Activated naive CD4-positive, alpha-beta T cell treated with anti-CD3 and anti-CD28 coated beads, Interleukin-2, amount 50 U/mL, for 16 hours (primary cell): ENCODE data around the gene TICAM1.
"Not testable (repeated sequence)": the region's sequence is repeated elsewhere in the genome, so short reads cannot be mapped to it uniquely, and the experiment has no call there.

Experiments
- DNase-seq: peaks from one replicate; pipeline ENCODE4 v3.0.0-alpha.2; 2020

TICAM1 gene

DNA sequence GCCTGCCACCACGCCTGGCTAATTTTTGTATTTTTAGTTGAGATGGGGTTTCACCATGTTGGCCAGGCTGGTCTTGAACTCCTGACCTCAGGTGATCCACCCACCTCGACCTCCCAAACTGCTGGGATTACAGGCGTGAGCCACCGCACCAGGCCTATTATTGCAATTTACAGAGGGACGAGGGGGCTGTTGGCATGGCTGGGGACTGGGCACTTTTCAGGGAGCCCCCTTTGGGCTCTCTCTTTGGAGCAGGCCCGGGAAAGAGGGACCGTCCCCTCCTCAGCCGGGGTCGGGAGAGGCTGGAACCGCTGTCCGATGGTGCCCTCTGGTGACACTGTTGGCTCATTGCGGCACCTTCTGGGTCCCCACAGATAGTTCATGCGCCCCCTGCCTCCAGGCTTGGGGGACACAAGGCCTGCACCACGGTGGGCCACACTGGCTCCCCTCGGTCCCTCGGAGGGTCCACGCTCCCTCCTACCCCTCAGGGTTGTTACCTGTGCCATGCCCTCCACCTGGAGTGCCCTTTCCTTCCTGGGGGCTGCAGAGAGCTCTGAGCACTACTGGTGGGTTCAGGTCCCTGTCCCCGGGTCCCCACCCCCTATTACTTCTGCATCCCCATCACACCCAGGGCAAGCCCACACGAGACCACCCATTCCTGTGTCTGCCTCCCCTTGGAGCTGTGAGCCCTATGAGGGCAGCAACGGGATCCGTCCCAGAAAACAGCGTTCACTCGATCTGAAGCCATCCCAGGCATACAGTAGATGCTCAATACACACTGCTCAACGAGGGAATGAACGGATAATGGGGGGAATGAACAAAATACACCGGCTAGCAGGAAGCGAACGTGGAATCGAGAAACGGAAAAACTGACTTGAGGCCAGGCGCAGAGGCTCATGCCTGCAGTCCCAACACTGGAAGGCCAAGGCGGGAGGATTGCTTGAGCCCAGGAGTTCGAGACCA is 27.5 kb downstream of the TICAM1 start:
- peak; percentile 70 for DNase-seq

DNA sequence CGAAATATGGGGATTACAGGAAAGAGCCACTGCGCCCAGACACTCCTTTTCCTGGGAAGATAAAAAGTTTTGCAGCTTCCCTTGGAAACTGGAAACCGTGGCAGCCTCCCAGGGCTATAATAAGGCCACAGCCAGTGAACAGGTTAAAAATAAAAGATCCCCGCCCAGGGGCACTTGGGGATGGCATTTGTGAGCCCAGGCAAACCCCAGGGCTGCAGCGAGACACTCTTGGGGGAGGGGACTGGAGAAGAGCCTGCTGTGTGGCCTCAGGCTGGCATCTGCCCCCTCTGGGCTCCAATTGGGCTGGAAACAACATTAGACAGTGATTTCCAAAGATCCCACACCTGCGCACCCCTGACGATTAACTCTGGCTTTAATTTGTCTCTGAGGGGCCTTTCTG is 28.8 kb downstream of the TICAM1 start:
- no peak for DNase-seq

DNA sequence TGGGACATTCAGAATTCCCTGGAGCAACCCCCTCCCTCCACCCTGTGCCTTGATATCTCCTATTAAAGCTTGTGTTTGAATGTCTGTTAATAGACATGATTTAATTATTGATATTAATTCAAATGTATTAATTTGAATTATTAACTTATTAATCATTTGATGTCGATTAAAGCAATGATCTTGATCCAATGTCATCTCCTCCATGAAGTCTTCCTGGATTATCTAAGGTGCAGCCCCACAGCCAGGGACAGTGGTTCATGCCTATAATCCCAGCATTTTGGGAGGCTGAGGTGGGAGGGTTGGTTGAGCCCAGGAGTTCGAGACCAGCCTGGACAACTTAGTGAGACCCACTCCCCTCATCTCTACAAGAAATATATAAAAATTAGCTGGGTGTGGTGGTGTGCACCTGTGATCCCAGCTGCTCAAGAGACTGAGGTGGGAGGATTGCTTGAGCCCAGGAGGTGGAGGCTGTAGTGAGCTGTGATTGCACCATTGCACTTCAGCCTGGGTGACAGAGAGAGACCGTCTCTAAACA is 30.4 kb downstream of the TICAM1 start:
- no peak for DNase-seq

DNA sequence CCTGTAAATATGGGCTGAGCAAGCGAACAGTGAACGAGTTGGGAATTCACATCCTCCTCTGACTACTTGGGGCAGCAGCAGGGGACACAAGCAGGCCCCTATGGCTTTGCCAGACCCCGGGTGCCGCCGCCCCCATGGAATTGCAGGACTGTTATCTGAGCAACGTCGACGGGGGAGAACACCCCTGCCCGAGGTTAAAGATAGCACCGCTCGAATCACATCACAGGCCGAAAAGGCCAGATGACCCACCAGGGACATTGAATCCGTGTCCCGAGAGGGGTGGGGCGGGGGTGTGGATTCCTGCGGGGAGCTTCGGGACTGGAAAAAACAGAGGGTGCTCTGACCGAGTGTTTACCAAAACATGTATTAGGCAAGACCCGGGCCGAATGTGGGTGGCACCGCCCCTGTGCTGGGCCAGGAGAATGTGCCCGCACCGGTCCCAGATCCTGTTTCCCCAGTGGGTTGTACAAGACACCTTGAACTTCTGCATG is 30.9 kb downstream of the TICAM1 start:
- DNase-seq = no peak

DNA sequence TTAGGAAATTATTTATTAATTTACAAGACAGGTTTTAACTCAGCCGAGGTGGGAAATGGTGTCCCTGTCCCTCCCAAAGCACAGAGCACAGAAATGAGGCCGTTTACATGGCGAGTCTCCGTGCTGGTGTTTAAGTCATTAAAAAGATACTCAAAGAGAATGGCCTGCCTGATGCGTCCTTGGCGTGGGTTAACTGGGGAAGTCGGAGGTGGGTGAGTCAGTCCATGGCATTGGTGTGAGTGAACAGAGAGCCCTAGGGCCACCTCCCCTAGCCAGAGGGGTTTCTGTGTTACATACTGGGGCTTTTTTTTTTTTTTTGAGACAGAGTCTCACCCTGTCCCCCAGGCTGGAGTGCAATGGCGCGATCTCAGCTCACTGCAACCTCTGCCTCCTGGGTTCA is 36.1 kb downstream of the TICAM1 start:
- DNase-seq = no peak

DNA sequence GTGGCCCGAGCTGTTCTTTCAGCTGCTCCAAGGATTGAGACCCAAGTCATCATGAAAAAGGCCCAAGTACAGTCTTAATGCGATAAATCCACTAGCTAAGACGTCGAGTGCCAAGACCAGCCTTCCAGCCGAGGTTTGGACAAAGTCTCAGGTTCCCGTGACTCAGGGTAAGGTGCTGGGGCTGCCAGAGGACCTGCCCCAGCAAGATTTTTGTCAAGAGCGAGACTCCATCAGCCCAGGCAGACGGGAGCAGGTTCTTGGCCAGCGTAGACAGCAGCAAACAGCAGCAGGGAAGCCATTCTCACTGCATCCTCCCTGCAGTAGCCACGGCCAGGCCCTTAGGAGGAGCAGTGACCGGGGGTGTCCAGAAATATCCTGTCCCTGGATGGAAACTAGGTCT is 36.5 kb downstream of the TICAM1 start:
- DNase-seq = no peak

DNA sequence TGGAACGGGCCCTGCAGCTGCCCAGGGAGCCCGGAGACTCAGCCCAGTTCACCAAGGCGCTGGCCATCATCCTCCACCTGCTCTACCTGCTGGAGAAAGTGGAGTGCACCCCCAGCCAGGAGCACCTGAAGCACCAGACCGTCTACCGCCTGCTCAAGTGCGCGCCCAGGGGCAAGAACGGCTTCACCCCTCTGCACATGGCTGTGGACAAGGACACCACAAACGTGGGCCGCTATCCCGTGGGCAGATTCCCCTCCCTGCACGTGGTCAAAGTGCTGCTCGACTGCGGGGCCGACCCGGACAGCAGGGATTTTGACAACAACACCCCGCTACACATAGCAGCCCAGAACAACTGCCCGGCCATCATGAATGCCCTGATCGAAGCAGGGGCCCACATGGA is 38.2 kb downstream of the TICAM1 start:
- not testable (repeated sequence) for DNase-seq

DNA sequence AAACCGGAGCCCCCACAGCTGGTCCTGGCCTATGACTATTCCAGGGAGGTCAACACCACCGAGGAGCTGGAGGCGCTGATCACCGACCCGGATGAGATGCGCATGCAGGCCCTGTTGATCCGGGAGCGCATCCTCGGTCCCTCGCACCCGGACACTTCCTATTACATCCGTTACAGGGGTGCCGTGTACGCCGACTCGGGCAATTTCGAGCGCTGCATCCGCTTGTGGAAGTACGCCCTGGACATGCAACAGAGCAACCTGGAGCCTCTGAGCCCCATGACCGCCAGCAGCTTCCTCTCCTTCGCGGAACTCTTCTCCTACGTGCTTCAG is 38.7 kb downstream of the TICAM1 start:
- not testable (repeated sequence) for DNase-seq

DNA sequence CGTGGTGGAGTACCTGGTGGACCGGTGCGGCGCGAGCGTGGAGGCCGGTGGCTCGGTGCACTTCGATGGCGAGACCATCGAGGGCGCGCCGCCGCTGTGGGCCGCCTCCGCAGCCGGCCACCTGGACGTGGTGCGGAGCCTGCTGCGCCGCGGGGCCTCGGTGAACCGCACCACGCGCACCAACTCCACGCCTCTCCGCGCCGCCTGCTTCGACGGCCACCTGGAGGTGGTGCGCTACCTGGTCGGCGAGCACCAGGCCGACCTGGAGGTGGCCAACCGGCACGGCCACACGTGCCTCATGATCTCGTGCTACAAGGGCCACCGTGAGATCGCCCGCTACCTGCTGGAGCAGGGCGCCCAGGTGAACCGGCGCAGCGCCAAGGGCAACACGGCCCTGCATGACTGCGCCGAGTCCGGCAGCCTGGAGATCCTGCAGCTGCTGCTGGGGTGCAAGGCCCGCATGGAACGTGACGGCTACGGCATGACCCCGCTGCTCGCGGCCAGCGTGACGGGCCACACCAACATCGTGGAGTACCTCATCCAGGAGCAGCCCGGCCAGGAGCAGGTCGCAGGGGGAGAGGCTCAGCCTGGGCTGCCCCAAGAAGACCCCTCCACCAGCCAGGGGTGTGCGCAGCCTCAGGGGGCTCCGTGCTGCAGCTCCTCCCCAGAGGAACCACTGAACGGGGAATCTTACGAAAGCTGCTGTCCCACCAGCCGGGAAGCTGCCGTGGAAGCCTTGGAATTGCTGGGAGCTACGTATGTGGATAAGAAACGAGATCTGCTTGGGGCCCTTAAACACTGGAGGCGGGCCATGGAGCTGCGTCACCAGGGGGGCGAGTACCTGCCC is 39.3 kb downstream of the TICAM1 start:
- peak; percentile 29 for DNase-seq

DNA sequence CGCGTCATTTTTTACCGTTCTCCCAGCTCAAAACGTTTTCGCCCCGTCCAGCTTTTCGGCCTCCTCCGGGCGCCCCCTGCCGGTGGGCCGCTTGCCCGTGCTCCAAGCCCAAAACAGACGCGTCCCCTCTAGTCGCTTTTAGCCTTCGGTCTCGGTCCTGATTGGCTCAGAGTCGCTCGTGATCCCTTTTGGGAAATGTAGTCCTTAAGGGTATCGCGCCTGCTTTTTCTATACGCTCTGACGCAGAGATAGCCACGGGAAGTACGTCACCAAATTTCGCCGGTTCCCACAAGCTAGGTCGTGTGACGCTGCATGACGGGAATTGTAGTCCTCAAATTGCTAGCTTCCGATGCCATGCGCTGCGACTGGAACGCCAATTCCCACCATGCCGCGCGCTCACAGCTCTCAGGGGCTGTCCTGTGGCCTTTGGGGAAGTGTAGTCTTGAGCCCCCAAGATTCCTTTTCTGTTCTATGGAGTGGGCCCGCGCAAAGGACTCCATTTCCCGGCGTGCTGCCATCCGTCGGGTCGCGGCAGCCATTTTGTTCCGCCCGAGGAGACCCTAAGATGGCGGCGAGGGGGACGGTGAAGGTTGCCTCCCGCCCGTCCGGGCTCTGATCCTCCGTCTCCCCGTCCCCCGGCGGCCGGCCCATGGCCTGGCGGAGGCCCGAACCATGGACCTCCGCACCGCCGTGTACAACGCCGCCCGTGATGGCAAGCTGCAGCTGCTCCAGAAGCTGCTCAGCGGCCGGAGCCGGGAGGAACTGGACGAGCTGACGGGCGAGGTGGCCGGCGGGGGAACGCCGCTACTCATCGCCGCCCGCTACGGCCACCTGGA is 40.1 kb downstream of the TICAM1 start, which contains the start of gene FEM1A:
Gene FEM1A, plus strand, starts transcription at position 552 of the 836 bp plus-strand sequence. Its CDS starts 121 bp downstream, at position 673.
- peak; percentile 98 for DNase-seq

DNA sequence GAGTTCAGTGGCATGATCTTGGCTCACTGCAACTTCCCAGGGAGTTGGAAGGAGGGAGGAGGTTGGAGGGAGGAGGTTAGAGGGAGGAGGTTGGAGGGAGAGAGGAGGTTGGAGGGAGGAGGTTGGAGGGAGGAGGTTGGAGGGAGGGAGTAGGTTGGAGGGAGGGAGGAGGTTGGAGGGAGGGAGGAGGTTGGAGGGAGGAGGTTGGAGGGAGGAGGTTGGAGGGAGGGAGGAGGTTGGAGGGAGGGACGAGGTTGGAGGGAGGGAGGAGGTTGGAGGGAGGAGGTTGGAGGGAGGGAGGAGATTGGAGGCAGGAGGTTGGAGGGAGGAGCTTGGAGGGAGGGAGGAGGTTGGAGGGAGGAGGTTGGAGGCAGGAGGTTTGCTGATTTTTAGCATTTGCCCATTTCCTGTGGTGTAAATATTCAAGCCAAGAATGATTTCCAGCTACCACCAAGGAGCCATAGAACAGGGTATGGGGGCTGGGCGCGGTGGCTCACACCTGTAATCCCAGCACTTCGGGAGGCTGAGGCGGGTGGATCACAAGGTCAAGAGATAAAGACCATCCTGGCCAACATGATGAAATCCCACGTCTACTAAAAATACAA is 45.0 kb downstream of the TICAM1 start:
- not testable (repeated sequence) for DNase-seq

DNA sequence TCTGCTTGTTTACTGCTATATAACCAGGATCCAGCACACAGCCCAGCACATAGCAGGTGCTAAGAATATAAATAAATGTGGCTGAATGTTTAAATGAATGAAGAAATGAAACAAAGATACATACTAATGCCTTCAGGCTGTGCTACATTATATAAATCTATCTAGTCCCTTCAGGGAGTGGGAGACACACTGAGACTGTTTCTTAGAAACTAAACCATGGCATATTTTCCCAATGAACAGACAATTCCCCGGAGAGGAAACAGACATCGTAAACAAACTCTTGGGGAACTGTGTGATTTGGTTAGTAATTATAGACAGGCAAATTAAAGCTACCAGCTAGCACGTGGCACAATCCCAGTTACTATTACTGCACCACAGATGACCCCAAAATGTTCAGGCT is 49.7 kb downstream of the TICAM1 start:
- DNase-seq = no peak

DNA sequence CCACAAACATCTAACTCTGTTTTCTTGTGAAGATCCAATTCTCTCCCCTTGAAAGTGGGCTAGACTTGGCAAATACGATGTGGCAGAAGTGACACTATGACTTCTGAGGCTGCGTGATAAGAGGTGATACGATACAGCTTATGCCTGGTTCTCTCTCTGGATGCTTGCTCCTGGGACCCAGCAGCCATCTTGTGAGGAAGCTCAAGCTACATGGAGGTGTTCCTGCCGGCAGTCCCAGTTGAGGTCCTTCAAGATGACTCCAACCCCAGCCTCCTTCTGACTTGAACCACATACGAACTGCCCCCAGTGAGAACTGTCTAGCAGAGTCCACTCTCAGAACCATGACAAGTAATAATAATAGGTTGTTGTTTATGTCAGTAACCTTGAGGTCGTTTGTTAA is 50.7 kb downstream of the TICAM1 start:
- DNase-seq = no peak

DNA sequence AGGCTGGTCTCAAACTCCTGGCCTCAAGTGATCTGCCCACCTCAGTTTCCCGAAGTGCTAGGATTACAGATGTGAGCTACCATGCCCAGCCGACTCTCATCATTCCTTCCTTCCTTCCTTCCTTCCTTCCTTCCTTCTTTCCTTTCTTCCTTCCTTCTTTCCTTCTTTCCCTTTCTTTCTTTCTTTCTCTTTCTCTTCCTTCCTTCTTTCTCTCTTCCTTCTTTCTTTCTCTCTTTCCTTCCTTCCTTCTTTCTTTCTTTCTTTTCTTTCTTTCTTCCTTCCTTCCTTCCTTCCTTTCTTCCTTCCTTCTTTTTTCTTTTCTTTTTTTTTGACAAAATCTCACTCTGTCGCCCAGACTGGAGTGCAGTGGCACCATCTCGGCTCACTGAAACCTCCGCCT is 53.4 kb downstream of the TICAM1 start:
- DNase-seq = not testable (repeated sequence)

DNA sequence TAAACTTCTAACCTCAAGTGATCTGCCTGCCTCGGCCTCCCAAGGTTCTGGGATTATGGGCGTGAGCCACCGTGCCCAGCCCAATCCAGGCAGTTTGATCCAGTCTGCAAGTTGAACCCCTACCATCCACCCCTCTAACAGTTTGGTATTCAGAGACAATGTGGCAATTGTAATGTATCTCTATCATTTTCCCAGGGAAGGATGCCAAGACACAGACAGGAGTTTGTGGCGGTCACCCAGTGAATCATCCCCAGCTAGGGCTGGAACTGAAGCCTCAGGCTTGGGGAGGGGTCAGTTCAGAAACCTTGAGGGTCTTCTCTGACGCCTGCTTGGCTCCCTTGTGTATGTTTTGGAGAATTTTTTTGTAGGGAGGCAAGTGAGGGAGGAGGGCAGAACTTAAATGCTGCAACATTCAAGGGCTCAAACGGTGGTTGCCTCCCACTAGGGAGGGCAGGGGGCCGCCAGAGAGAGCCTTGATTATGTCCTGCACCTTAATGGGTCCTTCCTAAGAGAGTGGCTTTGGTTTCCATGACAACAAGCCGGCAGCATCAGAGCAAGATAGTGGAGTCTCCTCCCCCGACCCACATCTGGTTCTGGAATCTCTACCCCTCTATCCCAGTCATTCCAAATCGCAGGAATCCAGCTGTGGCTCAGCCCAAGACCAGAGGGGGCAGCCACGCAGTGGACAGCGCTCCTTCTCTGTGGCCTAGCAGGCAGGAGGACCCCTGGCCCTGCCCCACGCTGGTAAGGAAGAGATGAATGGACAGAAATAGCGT is 54.9 kb downstream of the TICAM1 start:
- no peak for DNase-seq

DNA sequence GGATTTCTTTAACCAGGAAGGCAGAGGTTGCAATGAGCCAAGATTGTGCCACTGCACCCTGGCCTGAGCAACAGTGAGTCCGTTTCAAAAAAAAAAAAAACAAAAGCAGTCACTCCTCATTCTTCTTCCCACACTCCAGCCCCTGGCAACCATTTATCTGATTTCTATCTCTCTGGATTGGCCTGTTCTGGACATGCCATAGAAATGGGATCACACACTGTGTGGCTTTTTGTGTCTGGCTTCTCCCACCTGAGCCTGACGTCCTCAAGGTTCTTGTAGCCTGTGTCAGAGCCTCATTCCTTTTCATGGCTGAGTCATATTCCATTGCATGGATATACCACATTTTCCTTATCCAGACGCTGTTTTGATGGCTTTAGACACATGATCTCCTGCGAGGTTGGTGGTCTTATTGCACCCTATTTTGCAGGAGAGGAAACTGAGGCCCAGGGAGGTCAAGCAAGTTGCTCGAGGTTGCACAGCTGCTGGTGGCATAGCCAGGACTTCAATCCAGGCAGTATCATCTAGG is 55.8 kb downstream of the TICAM1 start:
- no peak for DNase-seq

DNA sequence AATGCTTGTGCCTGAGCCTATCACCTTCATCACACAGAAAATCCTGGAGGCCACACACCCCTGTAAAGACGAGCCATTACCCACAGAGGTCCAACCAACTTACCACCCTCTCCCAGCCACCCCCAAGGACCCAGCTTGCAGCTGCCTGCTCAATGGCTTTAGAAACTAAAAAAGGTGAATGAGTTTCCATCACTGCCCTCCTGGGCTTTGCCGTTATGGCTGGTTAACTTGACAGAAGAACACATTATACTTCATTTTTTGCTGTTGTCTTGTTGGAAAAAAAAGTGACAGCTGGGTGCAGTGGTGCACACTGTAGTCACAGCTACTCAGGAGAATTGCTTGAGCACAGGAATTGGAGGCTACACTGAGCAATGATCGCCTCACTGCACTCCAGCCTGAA is 57.4 kb downstream of the TICAM1 start:
- DNase-seq = no peak

DNA sequence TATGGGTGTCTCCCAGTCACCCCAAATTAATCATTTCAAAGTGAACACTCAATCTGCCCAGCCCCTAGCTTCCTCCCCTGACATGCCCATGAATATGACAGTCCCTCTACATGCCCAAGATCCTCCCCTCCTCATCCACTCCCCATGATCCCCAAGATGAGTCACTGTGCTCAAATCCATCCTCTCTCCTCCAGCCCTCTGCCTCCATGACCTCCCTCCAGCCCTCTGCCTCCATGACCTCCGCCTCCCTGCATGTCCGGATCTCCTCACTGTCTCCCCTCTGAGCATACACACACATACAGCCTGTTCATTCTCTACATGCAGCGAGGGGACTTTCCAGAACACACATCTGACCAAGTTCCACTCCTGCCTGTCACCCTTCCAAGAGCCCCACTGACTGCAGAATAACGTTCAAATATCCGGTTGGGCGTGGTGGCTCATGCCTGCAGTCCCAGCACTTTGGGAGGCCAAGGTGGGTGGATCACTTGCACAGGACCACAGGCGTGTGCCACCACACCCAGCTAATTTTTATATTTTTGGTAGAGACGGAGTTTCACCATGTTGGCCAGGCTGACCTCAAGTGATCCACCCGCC is 58.4 kb downstream of the TICAM1 start:
- no peak for DNase-seq

DNA sequence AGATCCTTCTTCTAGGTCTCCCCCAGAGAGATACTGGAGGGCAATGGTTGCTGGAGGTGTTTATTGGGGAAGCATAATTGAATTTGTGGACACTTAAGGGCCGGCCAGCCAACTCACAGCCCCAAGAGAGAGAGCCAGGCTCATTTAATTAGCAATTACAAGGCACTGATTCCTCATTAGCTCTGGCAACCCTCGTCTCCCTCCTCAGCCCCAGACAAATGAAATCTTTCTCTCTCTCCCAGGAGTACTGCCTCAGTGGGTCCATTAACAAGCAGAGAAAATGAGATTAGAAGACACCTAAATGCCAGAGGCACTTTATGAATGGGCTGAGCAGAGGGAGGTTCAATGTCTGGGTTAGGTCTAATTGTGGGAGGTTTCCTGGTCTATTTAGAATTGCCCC is 58.9 kb downstream of the TICAM1 start:
- no peak for DNase-seq
